CD4-positive, alpha-beta T cell treated with Interleukin-4 for 1 hour (primary cell): Measurements from ENCODE around the gene P3H2.
"Not testable (repeated sequence)": the region's sequence is repeated elsewhere in the genome, so short reads cannot be mapped to it uniquely, and the experiment has no call there.

ENCODE experiments used
- DNase-seq, 2 donors: peaks; one replicate each; pipeline ENCODE4 v3.0.0-alpha.2; 2020 to 2022

P3H2 gene, protein sequence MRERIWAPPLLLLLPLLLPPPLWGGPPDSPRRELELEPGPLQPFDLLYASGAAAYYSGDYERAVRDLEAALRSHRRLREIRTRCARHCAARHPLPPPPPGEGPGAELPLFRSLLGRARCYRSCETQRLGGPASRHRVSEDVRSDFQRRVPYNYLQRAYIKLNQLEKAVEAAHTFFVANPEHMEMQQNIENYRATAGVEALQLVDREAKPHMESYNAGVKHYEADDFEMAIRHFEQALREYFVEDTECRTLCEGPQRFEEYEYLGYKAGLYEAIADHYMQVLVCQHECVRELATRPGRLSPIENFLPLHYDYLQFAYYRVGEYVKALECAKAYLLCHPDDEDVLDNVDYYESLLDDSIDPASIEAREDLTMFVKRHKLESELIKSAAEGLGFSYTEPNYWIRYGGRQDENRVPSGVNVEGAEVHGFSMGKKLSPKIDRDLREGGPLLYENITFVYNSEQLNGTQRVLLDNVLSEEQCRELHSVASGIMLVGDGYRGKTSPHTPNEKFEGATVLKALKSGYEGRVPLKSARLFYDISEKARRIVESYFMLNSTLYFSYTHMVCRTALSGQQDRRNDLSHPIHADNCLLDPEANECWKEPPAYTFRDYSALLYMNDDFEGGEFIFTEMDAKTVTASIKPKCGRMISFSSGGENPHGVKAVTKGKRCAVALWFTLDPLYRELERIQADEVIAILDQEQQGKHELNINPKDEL

GRCh38 chr3:190120269-190121060 is at the start of gene P3H2:
Gene P3H2, minus strand, starts transcription at chr3:190120897. Its CDS starts 166 bp downstream, at chr3:190120731.
- peak in 1 of 2 donors; percentile 15 for DNase-seq

- DNase-seq = peak in 1 of 2 donors; percentile 32
Observed at GRCh38 chr3:190169877-190170276, 49.2 kb upstream of the P3H2 start.

DNA sequence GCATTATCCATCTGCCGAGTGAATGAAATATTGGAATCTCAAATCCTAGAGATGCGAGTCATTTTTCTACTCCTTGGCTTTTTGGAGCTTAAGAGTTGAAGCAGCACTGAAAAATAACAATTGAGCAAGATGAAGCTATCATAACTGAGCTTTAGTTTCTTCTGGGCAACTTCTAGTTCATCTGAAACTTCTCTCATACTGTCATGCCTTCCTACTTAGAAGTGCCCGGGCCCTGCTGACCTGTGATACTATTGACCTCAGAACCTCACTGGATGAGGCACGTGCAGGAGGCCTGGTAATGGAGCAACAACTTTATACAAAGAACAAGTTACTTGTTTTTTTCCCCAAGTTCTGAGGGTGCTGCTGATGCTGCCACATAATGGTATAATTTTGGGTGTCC is 48.5 kb upstream of the P3H2 start:
- DNase-seq = no peak

DNA sequence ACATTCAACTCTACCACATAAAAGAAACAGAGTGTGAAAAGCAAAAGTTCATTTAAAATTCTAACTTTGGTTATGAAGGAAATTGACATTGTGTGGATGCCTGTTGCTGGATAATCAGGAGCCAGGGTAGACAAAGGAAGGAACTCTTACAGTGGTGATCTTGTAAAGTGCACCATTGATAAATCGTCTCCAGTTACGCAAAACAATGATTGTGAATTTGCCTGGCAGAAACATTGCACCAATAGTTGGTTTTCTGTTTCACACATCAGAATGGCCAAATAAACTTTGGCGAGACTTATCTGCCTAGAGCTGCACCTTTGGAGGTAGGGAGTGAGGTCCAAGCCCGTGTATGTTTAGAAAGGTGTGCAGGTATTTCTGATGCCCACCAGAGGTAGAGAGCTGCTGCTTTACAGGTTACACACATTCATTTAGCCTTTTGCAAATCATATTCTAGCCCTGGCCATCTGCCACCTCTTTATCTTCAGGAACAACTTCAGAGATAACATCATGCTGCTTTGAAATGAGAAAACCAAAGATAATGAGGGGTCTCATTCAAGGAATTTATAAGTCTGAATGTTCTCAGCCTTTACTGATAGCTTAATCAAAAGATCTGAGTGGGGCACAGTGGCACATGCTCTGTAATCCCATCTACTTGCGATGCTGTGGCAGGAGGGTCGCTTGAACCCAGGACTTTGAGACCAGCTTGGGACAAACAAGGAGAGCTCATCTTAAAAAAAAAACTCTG is 47.4 kb upstream of the P3H2 start:
- DNase-seq = no peak

DNA sequence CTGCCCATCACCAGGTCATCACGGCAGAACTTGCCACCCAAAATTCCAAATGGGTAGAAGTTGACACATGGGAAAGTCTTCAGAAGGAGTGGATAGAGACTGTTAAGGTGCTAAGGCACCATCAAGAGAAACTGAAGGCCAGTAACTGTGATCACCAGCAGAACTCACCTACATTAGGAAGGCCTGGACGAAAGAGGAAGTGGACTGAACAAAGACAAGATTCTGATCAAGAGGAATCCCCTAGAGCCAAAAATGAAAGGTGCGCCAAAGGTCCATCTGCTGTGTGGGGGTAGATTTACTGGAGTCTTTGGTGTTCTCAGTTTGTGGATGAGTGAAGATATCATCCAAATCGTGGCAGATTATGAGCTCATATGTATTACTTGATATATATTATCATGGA is 46.3 kb upstream of the P3H2 start:
- DNase-seq = no peak

- DNase-seq = no peak
Observed at GRCh38 chr3:190165253-190165652, 44.6 kb upstream of the P3H2 start.

GRCh38 chr3:190162013-190162412 is 41.3 kb upstream of the P3H2 start:
- not testable (repeated sequence) for DNase-seq

DNA sequence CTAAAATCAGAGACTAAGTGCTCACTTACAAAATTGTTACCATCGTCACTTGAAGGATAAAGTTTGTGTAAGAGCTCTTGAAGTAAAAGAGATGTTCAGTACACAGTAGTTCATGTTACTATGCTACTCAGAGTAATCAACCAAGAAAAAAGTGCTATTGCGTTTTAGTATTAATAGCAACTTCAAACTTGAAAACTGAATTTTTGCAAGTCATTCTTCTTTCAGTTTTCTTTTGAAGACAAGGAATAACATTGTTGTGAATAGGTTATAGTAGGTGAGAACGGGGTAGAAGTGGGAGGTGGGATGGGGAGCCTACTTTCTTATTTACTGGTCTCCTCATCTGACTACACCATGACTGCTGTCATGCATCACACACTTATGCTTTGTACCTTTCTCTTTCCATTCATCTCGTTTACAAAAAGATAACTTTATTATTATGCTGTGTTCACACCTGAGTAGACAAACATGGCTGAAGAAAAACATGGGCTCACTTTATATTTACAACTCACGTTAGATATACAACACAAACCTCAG is 39.3 kb upstream of the P3H2 start:
- no peak for DNase-seq

GRCh38 chr3:190158261-190158660 is 37.6 kb upstream of the P3H2 start:
- no peak for DNase-seq

DNA sequence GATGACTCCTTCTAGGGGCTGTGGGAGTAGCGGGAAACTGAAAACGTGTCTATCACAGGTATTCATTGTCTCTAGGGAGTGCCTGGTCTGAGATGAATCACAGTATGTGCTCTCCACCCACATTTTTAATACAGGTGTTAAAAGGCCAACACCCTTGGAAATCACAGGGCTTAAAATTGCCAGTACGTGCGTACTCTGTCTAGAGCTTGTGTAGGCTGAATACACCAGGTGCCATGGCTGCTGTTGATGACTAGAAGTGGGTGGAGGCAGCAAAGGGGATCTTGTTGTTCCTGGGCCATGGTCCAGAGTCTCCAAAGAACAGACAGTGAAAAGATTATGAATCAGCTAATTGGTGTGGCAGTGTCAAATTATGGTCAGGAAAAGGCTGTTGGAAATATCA is 35.1 kb upstream of the P3H2 start:
- DNase-seq = no peak

- DNase-seq = no peak
Observed at GRCh38 chr3:190150681-190151080, 30.0 kb upstream of the P3H2 start.

DNA sequence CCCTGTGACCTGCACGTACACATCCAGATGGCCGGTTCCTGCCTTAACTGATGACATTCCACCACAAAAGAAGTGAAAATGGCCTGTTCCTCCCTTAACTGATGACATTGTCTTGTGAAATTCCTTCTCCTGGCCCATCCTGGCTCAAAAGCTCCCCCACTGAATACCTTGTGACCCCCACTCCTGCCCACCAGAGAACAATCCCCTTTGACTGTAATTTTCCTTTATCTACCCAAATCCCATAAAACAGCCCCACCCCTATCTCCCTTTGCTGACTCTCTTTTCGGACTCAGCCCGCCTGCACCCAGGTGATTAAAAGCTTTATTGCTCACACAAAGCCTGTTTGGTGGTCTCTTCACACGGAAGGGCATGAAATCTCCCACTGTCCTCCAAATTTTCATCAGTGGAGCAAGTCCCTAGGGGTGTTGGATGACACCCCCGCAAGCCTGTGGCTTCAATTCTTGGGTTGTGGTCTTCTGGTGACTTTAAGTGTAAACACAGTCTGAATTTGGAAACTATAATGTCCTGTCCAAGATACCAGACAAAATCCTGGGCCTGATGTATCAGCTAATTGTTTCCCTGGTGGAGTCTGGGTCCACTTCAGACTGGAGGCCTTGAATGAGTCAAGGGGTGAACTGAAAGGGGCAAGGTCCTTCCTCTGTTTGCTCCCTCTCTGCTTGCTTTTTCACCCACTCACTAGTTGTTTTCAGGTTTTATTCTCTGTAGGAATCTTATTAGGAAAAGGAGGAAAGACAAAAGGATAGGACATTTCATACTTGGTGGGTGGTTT is 29.3 kb upstream of the P3H2 start:
- not testable (repeated sequence) for DNase-seq

DNA sequence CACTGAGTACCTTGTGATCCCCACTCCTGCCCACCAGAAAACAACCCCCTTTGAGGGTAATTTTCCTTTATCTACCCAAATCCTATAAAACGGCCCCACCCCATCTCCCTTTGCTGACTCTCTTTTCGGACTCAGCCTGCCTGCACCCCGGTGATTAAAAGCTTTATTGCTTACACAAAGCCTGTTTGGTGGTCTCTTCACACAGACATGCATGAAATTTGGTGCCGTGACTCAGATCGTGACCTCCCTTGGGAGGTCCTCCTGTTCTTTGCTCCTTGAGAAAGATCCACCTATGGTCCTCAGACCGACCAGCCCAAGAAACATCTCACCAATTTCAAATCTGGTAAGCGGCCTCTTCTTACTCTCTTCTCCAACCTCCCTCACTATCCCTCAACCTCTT is 24.1 kb upstream of the P3H2 start:
- not testable (repeated sequence) for DNase-seq

- no peak for DNase-seq
Observed at GRCh38 chr3:190142041-190142440, 21.3 kb upstream of the P3H2 start.

DNA sequence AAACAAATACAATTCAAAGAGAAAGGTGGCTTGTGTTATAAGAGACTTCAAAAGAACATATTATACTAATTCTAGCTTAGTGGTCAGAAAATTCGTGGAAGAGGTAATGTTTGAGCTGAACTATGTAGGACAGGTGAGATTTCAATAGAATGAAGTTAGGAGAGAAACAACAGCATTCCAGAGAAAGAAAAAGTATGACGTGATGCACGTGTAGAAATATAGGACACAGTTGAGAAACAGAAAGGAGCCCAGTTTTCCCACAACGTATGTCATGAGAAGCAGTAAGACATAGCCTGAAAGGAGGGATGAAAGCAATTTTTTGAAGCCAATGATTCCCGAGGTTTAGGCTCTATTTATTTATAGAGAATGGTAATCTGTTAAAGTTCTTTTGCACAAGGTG is 18.7 kb upstream of the P3H2 start:
- DNase-seq = no peak

- no peak for DNase-seq
Observed at GRCh38 chr3:190132371-190132770, 11.7 kb upstream of the P3H2 start.

GRCh38 chr3:190131329-190131728 is 10.6 kb upstream of the P3H2 start:
- no peak for DNase-seq

DNA sequence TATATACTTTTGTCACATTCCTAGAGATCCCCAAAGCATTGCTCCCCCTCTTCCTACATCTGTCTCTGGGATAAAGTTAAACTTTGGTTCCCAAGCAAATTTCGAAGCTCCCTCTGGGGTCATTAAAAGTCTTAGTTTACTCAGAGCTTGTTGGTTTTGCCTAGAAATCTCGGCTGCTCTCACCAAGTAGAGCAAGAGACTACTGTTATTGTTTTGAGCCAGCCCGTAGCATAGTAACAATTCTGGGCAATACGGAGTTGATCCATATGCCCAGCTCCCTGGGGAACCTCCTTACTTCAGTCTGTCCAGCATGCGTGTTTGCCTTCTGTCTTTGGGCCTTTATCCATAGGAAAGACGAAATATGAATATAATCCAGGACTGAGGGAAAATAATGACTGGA is 10.0 kb upstream of the P3H2 start:
- DNase-seq = no peak

GRCh38 chr3:190130037-190130436 is 9.3 kb upstream of the P3H2 start:
- DNase-seq = no peak

DNA sequence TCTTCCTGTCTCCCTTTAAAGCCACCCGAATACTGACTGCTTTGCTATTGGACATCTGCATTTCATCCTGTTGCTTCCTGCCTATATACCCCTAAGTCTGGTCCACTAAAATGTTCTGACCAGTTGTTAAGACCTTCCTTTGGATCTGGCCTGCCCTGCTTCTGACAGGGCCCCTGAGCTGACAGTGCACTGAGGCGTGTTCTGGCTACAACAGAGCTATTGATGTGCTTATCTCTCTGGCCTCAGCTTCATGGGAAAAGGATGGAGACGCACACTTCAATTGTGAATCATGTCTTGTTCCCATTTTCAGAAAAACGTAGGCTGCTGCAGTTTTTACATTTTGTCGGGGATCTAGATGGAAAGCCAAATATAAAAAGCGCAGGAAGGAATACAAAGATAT is 7.1 kb upstream of the P3H2 start:
- no peak for DNase-seq

DNA sequence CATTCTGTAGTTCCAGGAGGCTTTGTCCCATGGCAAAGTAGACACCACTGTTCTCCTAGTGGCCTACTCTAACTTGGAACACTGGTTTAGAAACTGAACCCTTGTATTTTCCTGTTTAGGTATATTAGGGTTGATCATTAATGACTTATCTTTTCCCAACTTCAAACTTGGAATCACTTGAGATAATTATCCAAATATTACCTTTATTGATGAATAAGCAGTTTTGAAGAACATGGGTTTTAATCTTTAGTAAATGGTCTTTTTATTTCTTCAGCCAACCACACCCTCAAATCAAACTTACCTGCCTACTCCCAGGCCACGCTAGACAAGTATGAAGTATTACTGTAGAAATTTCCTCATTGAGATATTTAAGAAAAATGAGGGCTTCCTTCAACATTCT is 6.5 kb upstream of the P3H2 start:
- DNase-seq = no peak
